Measurements from ENCODE around the gene CTTNBP2NL. TPM values are rescaled to one million over a fixed set of nuclear protein-coding genes. Genes with fewer than 3 reads are reported as not detected.

CTTNBP2NL gene
- total and polyA plus RNA-seq, 10 of the 15 experiments (the other 5 are each of a cell fraction or from before 2014, with no cell fraction given) = 2.1 to 11.3 (median 5.6) TPM

GRCh38 chr1:112429749-112430148 is 33.7 kb downstream of the CTTNBP2NL start:
- Histone ChIP-seq H3K79me2 (ENCODE audit: control insufficient read depth, insufficient read depth, low read length) (no peaks in the 10 kb centered on the region), H2AFZ (ENCODE audit: control insufficient read depth, low read depth, low read length) (no peak overlapping the region), H3K9me3 (replicated peaks; ENCODE audit: control insufficient read depth, insufficient read depth, low read length) (no peaks in the 10 kb centered on the region), H3K4me1 (ENCODE audit: control insufficient read depth, insufficient read depth, low read length) (no peaks in the 10 kb centered on the region), H3K4me2 (ENCODE audit: control insufficient read depth, insufficient read depth) (no peak overlapping the region), H4K20me1 (ENCODE audit: control insufficient read depth, insufficient read depth) (no peaks in the 10 kb centered on the region), H3K4me3 (no peak overlapping the region), H3K36me3 (ENCODE audit: control insufficient read depth in 2 of 2, insufficient read depth in 2 of 2, low read length in 1 of 2) (peaks cover 0 to 5% of the 10 kb centered on the region in 2 experiments; a peak in 2 of 4 replicates), H3K27ac (ENCODE audit: control insufficient read depth, insufficient read depth) (no peak overlapping the region), H3K9ac (ENCODE audit: control insufficient read depth, insufficient read depth, low read length) (no peak overlapping the region), H3K27me3 (replicated peaks in 1 of 2; ENCODE audit: control insufficient read depth in 2 of 2, insufficient read depth in 2 of 2, low read length in 1 of 2) (no peaks in the 10 kb centered on the region)
- no peak for TF ChIP-seq ZNF384 (IDR thresholded peaks at IDR 0.05; ENCODE audit: borderline replicate concordance, low read depth, low read length)
- no peak for TF ChIP-seq RELA (IDR thresholded peaks at IDR 0.05; ENCODE audit: borderline replicate concordance, partially characterized antibody)
- no peak for TF ChIP-seq HDGF (IDR thresholded peaks at IDR 0.05)
- no peak for TF ChIP-seq CBFB (IDR thresholded peaks at IDR 0.05; ENCODE audit: low read depth)
- no peak for TF ChIP-seq ELK1 (IDR thresholded peaks at IDR 0.05; ENCODE audit: low read depth, low read length)
- TF ChIP-seq CBX3 (IDR thresholded peaks at IDR 0.05; ENCODE audit: borderline replicate concordance, low read depth) = no peak
- no peak for TF ChIP-seq GABPA (IDR thresholded peaks at IDR 0.05; ENCODE audit: low read depth)
- no peak for TF ChIP-seq CEBPZ (IDR thresholded peaks at IDR 0.05; ENCODE audit: low read depth, low read length)
- no peak for TF ChIP-seq JUNB (IDR thresholded peaks at IDR 0.05)
- no peak for TF ChIP-seq FOXK2 (IDR thresholded peaks at IDR 0.05)
- TF ChIP-seq SMC3 (IDR thresholded peaks at IDR 0.05; ENCODE audit: borderline replicate concordance, low read length) = no peak
- no peak for TF ChIP-seq YBX1 (IDR thresholded peaks at IDR 0.05)
- TF ChIP-seq CREB1 (IDR thresholded peaks at IDR 0.05; ENCODE audit: low read depth) = no peak
- TF ChIP-seq NFYA (IDR thresholded peaks at IDR 0.05; ENCODE audit: borderline replicate concordance, low read depth, low read length) = no peak
- TF ChIP-seq LARP7 (IDR thresholded peaks at IDR 0.05) = no peak
- SMC1A ChIA-PET (ENCODE audit: uncharacterized antibody, unreplicated experiment) = interaction anchor here (0.7 to 2.0 kb wide), 7 partner anchors 10 to 37 kb away, joined by 3 to 6 read pairs (median 4); no protein-coding TSS in a partner anchor
- WGBS (ENCODE audit: insufficient coverage, insufficient replicate concordance, low lambda C conversion rate, missing lambda C conversion rate) = 69% methylated on average over 1 of the region's 1 CpG
- intact Hi-C loops (cut with micrococcal nuclease; ENCODE audit: unreplicated experiment) = no loop called here
- POLR2A ChIA-PET = interaction anchor here (0.8 to 1.1 kb wide), 2 partner anchors 10 to 12 kb away, joined by 3 to 4 read pairs; no protein-coding TSS in a partner anchor
- ATAC-seq (no peak), FAIRE-seq (no peak), DNase-seq (ENCODE audit: low read depth, low spot score) (no peak)
- CTCF ChIA-PET = interaction anchor here (1.0 to 2.1 kb wide), 9 partner anchors 8 to 643 kb away, joined by 3 to 11 read pairs (median 4); a partner anchor contains a TSS
- no TSS peak for BruUV-seq (replicated peaks)
- RAD21 ChIA-PET (ENCODE audit: unreplicated experiment) = interaction anchor here (1.2 to 1.6 kb wide), 3 partner anchors 20 to 38 kb away, joined by 3 to 4 read pairs (median 3); no protein-coding TSS in a partner anchor
- in situ Hi-C loops (cut with MboI) = no loop called here
